ENCODE data around the gene ACTN3. TPM values are rescaled to one million over a fixed set of nuclear protein-coding genes. Genes with fewer than 3 reads are reported as not detected.
A peak's percentile ranks its signal among the peaks of the same experiment; 100 is the strongest.

The ACTN3 gene
- not detected for total RNA-seq

- DNase-seq (ENCODE audit: low spot score) = no peak
- no peak for ATAC-seq (ENCODE audit: insufficient number of reproducible peaks, low FRiP score, low read depth)
- peak within 1 kb of the TSS; percentile 40 to 73 for H3K27ac ChIP-seq
- H3K9me3 ChIP-seq = no peaks in the 10 kb centered on the region
- H3K4me1 ChIP-seq (ENCODE audit: control insufficient read depth in 1 of 2, low read depth in 2 of 2) = peaks cover 15 to 25% of the 10 kb centered on the region in 2 donors
- H3K27me3 ChIP-seq (replicated peaks; ENCODE audit: insufficient read depth) = no peaks in the 10 kb centered on the region
- H3K36me3 ChIP-seq = no peaks in the 10 kb centered on the region
- peak within 1 kb of the TSS; percentile 99 for H3K4me3 ChIP-seq
- TF ChIP-seq CTCF (IDR thresholded peaks at IDR 0.05) = no peak
These were observed at the start of gene ACTN3 for GRCh38 chr11:66546368-66546965. TSS of gene ACTN3 (plus strand) at chr11:66546903. CDS start at chr11:66546938, 35 bp downstream.

- no peaks in the 10 kb centered on the region for H3K4me1 ChIP-seq (ENCODE audit: control insufficient read depth in 1 of 2, low read depth in 2 of 2)
- H3K27me3 ChIP-seq (replicated peaks; ENCODE audit: insufficient read depth) = no peaks in the 10 kb centered on the region
- no peak overlapping the region for H3K27ac ChIP-seq
- ATAC-seq (ENCODE audit: insufficient number of reproducible peaks, low FRiP score, low read depth) (no peak), DNase-seq (ENCODE audit: low spot score) (no peak)
- no peak overlapping the region for H3K4me3 ChIP-seq
- no peak for TF ChIP-seq CTCF (IDR thresholded peaks at IDR 0.05)
- peaks cover 28% of the 10 kb centered on the region for H3K36me3 ChIP-seq
- no peaks in the 10 kb centered on the region for H3K9me3 ChIP-seq
These were observed 49.5 kb upstream of the ACTN3 start for GRCh38 chr11:66497206-66497605.

- Histone ChIP-seq H3K4me1 (ENCODE audit: control insufficient read depth in 1 of 2, low read depth in 2 of 2) (no peaks in the 10 kb centered on the region), H3K4me3 (no peak overlapping the region), H3K36me3 (peaks cover 21% of the 10 kb centered on the region), H3K27me3 (replicated peaks; ENCODE audit: insufficient read depth) (no peaks in the 10 kb centered on the region), H3K27ac (no peak overlapping the region), H3K9me3 (no peaks in the 10 kb centered on the region)
- ATAC-seq (ENCODE audit: insufficient number of reproducible peaks, low FRiP score, low read depth) (no peak), DNase-seq (ENCODE audit: low spot score) (no peak)
- TF ChIP-seq CTCF (IDR thresholded peaks at IDR 0.05) = no peak
These were observed 48.2 kb upstream of the ACTN3 start for GRCh38 chr11:66498506-66498905.

GRCh38 chr11:66505276-66505816 is 41.4 kb upstream of the ACTN3 start:
- H3K27me3 ChIP-seq (replicated peaks; ENCODE audit: insufficient read depth) = no peaks in the 10 kb centered on the region
- H3K4me3 ChIP-seq = no peak overlapping the region
- DNase-seq (ENCODE audit: low spot score) (no peak), ATAC-seq (ENCODE audit: insufficient number of reproducible peaks, low FRiP score, low read depth) (no peak)
- H3K9me3 ChIP-seq = no peaks in the 10 kb centered on the region
- TF ChIP-seq CTCF (IDR thresholded peaks at IDR 0.05) = no peak
- peaks cover 0 to 3% of the 10 kb centered on the region in 2 donors for H3K4me1 ChIP-seq (ENCODE audit: control insufficient read depth in 1 of 2, low read depth in 2 of 2)
- H3K27ac ChIP-seq = no peak overlapping the region
- no peaks in the 10 kb centered on the region for H3K36me3 ChIP-seq

- DNase-seq (ENCODE audit: low spot score) (no peak), ATAC-seq (ENCODE audit: insufficient number of reproducible peaks, low FRiP score, low read depth) (no peak)
- Histone ChIP-seq H3K4me3 (no peak overlapping the region), H3K9me3 (no peaks in the 10 kb centered on the region), H3K36me3 (peaks cover 2% of the 10 kb centered on the region), H3K4me1 (ENCODE audit: control insufficient read depth in 1 of 2, low read depth in 2 of 2) (peaks cover 10 to 13% of the 10 kb centered on the region in 2 donors), H3K27ac (no peak overlapping the region), H3K27me3 (replicated peaks; ENCODE audit: insufficient read depth) (no peaks in the 10 kb centered on the region)
- TF ChIP-seq CTCF (IDR thresholded peaks at IDR 0.05) = no peak
These were observed 37.6 kb upstream of the ACTN3 start for GRCh38 chr11:66509131-66509561.

Data from thoracic aorta (tissue), 2 donors.